ENCODE measurements around the gene ESYT2.

GRCh38 chr7:158860394-158860793 lies 31.1 kb upstream of the ESYT2 start:
- no peak for TF ChIP-seq CTCF (IDR thresholded peaks at IDR 0.05)
- TF ChIP-seq POLR2AphosphoS5 (IDR thresholded peaks at IDR 0.05; ENCODE audit: low read depth, low read length): no peak
- TF ChIP-seq MXI1 (IDR thresholded peaks at IDR 0.05; ENCODE audit: low read depth, low read length): no peak
- TF ChIP-seq MAX (IDR thresholded peaks at IDR 0.05; ENCODE audit: low read depth): no peak
- TF ChIP-seq YY1 (IDR thresholded peaks at IDR 0.05; ENCODE audit: low read depth): no peak

All from SK-N-SH (cell line).